Endothelial cell of umbilical vein (primary cell): ENCODE results near the gene DCAF12.

Experiments used
- EZH2 ChIP-seq: IDR thresholded peaks from 2 replicates; pipeline ENCODE4 v1.6.1; 2012; ENCODE audit warnings: borderline replicate concordance, low read depth, mild to moderate bottlenecking, moderate library complexity, low read length, inconsistent platforms; ENCODE audit not compliant: severe bottlenecking
- POLR2A ChIP-seq: IDR thresholded peaks from 2 replicates; pipeline ENCODE4 v1.6.1; 2012; ENCODE audit warnings: low read depth, mild to moderate bottlenecking, control low read depth, low read length
- POLR2AphosphoS5 ChIP-seq: IDR thresholded peaks from 2 replicates; pipeline ENCODE4 v1.6.1; 2012; ENCODE audit warnings: low read depth, mild to moderate bottlenecking, control low read depth, low read length, moderate library complexity; ENCODE audit not compliant: insufficient read depth
- TF ChIP-seq, protein P1 (sequence below), 2 donors: IDR thresholded peaks; 1 replicate in 1 of 2; 2 replicates in 1 of 2; pipeline ENCODE4 v1.5.1; 2011; ENCODE audit warnings: low read length in 2 of 2, mild to moderate bottlenecking in 2 of 2, moderate library complexity in 2 of 2, control low read depth in 1 of 2, inconsistent platforms in 1 of 2, low read depth in 1 of 2; ENCODE audit not compliant: insufficient read depth in 1 of 2; ENCODE audit errors: extremely low read depth in 1 of 2

DNA sequence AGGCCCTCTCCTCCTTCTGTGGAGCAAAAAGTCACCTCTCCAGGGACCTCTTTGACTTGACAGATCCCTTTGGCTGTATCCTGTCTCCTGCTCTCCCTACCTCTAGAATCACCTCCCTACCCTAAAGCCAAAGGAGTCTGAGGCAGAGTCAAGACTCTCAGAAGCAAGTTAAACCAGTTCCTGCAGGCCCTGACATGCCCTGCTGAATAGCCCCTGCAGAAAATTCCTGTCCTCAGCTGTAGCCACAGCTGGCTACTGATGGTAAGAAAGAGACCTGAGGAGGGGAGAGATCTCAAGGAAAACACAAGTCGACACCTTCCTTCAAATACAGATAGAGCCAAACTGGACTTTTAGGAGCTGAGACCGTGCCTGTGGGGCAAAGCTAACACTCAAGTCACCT, 54.1 kb downstream of the DCAF12 start:
- TF ChIP-seq, protein P1, sequence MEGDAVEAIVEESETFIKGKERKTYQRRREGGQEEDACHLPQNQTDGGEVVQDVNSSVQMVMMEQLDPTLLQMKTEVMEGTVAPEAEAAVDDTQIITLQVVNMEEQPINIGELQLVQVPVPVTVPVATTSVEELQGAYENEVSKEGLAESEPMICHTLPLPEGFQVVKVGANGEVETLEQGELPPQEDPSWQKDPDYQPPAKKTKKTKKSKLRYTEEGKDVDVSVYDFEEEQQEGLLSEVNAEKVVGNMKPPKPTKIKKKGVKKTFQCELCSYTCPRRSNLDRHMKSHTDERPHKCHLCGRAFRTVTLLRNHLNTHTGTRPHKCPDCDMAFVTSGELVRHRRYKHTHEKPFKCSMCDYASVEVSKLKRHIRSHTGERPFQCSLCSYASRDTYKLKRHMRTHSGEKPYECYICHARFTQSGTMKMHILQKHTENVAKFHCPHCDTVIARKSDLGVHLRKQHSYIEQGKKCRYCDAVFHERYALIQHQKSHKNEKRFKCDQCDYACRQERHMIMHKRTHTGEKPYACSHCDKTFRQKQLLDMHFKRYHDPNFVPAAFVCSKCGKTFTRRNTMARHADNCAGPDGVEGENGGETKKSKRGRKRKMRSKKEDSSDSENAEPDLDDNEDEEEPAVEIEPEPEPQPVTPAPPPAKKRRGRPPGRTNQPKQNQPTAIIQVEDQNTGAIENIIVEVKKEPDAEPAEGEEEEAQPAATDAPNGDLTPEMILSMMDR (IDR thresholded peaks at IDR 0.05; ENCODE audit: extremely low read depth in 1 of 2, insufficient read depth in 1 of 2, low read depth in 1 of 2, low read length in 2 of 2): no peak
- TF ChIP-seq POLR2AphosphoS5 (no peak), POLR2A (no peak), EZH2 (no peak)
